ENCODE data around the gene FBN1.

DNA sequence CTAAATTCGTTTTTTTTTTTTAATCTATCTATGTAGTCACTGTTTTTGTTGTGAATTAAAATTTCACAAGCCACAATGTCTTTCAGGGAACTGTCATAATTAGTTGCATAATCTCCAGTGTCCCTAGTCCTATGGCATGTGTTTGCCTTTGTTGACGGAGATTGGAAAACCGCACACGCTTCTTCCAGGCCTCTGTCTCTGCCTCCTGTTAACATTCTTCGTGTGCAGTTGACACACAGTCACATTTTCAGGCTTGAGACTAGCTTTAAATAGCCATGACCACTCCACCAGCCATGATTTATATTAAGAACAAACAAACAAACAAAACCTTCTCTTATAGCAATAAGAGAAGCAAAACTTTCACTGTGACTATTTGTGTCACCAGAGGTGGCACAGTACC is 174.4 kb downstream of the FBN1 start:
- TF ChIP-seq, protein P1, sequence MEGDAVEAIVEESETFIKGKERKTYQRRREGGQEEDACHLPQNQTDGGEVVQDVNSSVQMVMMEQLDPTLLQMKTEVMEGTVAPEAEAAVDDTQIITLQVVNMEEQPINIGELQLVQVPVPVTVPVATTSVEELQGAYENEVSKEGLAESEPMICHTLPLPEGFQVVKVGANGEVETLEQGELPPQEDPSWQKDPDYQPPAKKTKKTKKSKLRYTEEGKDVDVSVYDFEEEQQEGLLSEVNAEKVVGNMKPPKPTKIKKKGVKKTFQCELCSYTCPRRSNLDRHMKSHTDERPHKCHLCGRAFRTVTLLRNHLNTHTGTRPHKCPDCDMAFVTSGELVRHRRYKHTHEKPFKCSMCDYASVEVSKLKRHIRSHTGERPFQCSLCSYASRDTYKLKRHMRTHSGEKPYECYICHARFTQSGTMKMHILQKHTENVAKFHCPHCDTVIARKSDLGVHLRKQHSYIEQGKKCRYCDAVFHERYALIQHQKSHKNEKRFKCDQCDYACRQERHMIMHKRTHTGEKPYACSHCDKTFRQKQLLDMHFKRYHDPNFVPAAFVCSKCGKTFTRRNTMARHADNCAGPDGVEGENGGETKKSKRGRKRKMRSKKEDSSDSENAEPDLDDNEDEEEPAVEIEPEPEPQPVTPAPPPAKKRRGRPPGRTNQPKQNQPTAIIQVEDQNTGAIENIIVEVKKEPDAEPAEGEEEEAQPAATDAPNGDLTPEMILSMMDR (conservative IDR thresholded peaks at IDR 0.05; ENCODE audit: low read depth, low read length): no peak
- no peak for TF ChIP-seq EZH2 (IDR thresholded peaks at IDR 0.05; ENCODE audit: low read length, unreplicated experiment)
- no peak for TF ChIP-seq EZH2phosphoT487 (IDR thresholded peaks at IDR 0.05; ENCODE audit: borderline replicate concordance, low read length)
